ENCODE measurements around the gene RASSF5.

GRCh38 chr1:206580438-206581113 is 73.2 kb downstream of the RASSF5 start:
- TF ChIP-seq EZH2 (IDR thresholded peaks at IDR 0.05) (no peak), POLR2AphosphoS5 (IDR thresholded peaks at IDR 0.05; ENCODE audit: borderline replicate concordance, low read depth, low read length) (no peak)

All from SK-N-MC (cell line).